ENCODE data around the gene C1R.

DNA sequence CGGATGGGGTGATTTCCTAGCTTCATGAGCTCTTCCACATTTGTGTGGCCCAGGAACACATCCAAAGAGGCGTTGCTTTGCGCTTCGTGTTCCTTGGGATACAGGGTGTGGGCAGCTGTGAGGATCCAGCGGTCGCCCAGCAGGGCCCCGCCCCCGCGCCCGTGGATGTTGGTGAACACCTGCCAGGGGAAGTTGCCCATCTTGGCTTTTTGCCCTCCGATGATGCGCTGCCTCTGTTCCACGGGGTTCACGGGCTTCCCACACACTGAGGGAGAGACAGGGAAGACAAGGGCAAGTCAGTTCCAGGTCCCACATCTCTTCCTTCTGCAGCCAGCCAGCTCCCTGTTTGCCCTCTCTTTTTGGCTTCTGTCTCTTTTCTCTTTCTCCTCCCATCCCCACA is 11.2 kb downstream of the C1R start:
- TF ChIP-seq POLR2AphosphoS5 (IDR thresholded peaks at IDR 0.05; ENCODE audit: low read depth, low read length) (no peak), RFX5 (IDR thresholded peaks at IDR 0.05; ENCODE audit: borderline replicate concordance, low read depth, low read length) (no peak), GABPA (IDR thresholded peaks at IDR 0.05; ENCODE audit: borderline replicate concordance, insufficient read depth, low read length) (no peak), TAF1 (IDR thresholded peaks at IDR 0.05; ENCODE audit: low read depth, low read length) (no peak), POLR2A (IDR thresholded peaks at IDR 0.05; ENCODE audit: control extremely low read depth in 1 of 2, low read depth in 2 of 2, low read length in 2 of 2) (no peak), YY1 (IDR thresholded peaks at IDR 0.05; ENCODE audit: low read depth, low read length) (no peak), CEBPB (IDR thresholded peaks at IDR 0.05; ENCODE audit: low read depth, low read length) (no peak), SRF (IDR thresholded peaks at IDR 0.05; ENCODE audit: low read depth, low read length) (no peak), ZNF274 (IDR thresholded peaks at IDR 0.05; ENCODE audit: borderline replicate concordance, extremely low read depth, low read length) (no peak), SIX5 (IDR thresholded peaks at IDR 0.05; ENCODE audit: low read depth, low read length) (no peak), EZH2 (IDR thresholded peaks at IDR 0.05; ENCODE audit: low read depth, low read length, severe bottlenecking) (no peak), BRCA1 (IDR thresholded peaks at IDR 0.05; ENCODE audit: low read depth, low read length) (no peak)
- TF ChIP-seq, protein P1, sequence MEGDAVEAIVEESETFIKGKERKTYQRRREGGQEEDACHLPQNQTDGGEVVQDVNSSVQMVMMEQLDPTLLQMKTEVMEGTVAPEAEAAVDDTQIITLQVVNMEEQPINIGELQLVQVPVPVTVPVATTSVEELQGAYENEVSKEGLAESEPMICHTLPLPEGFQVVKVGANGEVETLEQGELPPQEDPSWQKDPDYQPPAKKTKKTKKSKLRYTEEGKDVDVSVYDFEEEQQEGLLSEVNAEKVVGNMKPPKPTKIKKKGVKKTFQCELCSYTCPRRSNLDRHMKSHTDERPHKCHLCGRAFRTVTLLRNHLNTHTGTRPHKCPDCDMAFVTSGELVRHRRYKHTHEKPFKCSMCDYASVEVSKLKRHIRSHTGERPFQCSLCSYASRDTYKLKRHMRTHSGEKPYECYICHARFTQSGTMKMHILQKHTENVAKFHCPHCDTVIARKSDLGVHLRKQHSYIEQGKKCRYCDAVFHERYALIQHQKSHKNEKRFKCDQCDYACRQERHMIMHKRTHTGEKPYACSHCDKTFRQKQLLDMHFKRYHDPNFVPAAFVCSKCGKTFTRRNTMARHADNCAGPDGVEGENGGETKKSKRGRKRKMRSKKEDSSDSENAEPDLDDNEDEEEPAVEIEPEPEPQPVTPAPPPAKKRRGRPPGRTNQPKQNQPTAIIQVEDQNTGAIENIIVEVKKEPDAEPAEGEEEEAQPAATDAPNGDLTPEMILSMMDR (IDR thresholded peaks at IDR 0.05; ENCODE audit: control extremely low read depth in 1 of 3, insufficient read depth in 1 of 3, low read depth in 1 of 3, low read length in 3 of 3), result no peak
- TF ChIP-seq, protein P2, sequence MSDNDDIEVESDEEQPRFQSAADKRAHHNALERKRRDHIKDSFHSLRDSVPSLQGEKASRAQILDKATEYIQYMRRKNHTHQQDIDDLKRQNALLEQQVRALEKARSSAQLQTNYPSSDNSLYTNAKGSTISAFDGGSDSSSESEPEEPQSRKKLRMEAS (IDR thresholded peaks at IDR 0.05), result no peak
